ENCODE results near the gene DHX57. TPM values are rescaled to one million over a fixed set of nuclear protein-coding genes. Genes with fewer than 3 reads are reported as not detected.

Gene DHX57
- total and polyA plus RNA-seq, 2 experiments from 2014 or later, result 13.3 to 32.9 TPM

DNA sequence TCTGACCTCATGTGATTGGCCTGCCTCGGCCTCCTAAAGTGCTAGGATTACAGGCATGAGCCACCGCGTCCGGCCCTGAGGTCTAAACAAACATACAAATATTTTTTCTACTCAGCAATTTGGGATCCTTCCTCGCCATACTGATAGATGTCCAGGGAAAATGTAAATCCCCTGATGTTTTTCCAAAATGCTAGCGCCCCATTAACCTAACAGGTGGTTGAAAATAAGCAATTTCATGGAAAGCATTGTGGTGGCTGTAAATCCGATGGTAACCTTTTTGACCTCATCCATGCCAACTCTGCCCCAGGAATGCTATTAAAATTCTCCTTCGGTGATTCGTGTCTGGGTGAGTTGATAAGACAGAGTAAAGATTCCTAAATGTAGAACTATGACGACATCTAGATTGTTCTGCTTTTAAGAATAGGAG, 78.5 kb downstream of the DHX57 start:
- H3K27ac Mint-ChIP-seq, result no peak overlapping the region
- no peaks in the 10 kb centered on the region for H3K4me1 ChIP-seq (ENCODE audit: insufficient read depth)
- no peaks in the 10 kb centered on the region for H3K4me1 Mint-ChIP-seq
- TF ChIP-seq ZNF331 (CRISPR knock-in tag; IDR thresholded peaks at IDR 0.05; ENCODE audit: low read depth) (no peak), EZH2 (IDR thresholded peaks at IDR 0.05; ENCODE audit: low read depth, unreplicated experiment) (no peak), CREB1 (CRISPR knock-in tag; IDR thresholded peaks at IDR 0.05; ENCODE audit: low read depth) (no peak), EZH2phosphoT487 (IDR thresholded peaks at IDR 0.05; ENCODE audit: unreplicated experiment) (no peak), NANOG (IDR thresholded peaks at IDR 0.05; ENCODE audit: borderline replicate concordance) (no peak), POLR2AphosphoS5 (IDR thresholded peaks at IDR 0.05; ENCODE audit: low read depth) (no peak), ZNF114 (CRISPR knock-in tag; IDR thresholded peaks at IDR 0.05) (no peak), STAT1 (IDR thresholded peaks at IDR 0.05; ENCODE audit: unreplicated experiment) (no peak), JUNB (IDR thresholded peaks at IDR 0.05; ENCODE audit: unreplicated experiment) (no peak)
- TF ChIP-seq, protein P1, sequence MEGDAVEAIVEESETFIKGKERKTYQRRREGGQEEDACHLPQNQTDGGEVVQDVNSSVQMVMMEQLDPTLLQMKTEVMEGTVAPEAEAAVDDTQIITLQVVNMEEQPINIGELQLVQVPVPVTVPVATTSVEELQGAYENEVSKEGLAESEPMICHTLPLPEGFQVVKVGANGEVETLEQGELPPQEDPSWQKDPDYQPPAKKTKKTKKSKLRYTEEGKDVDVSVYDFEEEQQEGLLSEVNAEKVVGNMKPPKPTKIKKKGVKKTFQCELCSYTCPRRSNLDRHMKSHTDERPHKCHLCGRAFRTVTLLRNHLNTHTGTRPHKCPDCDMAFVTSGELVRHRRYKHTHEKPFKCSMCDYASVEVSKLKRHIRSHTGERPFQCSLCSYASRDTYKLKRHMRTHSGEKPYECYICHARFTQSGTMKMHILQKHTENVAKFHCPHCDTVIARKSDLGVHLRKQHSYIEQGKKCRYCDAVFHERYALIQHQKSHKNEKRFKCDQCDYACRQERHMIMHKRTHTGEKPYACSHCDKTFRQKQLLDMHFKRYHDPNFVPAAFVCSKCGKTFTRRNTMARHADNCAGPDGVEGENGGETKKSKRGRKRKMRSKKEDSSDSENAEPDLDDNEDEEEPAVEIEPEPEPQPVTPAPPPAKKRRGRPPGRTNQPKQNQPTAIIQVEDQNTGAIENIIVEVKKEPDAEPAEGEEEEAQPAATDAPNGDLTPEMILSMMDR (conservative IDR thresholded peaks at IDR 0.05; ENCODE audit: low read depth in 2 of 2), result no peak
- TF ChIP-seq, protein P2, sequence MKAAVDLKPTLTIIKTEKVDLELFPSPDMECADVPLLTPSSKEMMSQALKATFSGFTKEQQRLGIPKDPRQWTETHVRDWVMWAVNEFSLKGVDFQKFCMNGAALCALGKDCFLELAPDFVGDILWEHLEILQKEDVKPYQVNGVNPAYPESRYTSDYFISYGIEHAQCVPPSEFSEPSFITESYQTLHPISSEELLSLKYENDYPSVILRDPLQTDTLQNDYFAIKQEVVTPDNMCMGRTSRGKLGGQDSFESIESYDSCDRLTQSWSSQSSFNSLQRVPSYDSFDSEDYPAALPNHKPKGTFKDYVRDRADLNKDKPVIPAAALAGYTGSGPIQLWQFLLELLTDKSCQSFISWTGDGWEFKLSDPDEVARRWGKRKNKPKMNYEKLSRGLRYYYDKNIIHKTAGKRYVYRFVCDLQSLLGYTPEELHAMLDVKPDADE (IDR thresholded peaks at IDR 0.05), result no peak
- TF ChIP-seq, protein P3, sequence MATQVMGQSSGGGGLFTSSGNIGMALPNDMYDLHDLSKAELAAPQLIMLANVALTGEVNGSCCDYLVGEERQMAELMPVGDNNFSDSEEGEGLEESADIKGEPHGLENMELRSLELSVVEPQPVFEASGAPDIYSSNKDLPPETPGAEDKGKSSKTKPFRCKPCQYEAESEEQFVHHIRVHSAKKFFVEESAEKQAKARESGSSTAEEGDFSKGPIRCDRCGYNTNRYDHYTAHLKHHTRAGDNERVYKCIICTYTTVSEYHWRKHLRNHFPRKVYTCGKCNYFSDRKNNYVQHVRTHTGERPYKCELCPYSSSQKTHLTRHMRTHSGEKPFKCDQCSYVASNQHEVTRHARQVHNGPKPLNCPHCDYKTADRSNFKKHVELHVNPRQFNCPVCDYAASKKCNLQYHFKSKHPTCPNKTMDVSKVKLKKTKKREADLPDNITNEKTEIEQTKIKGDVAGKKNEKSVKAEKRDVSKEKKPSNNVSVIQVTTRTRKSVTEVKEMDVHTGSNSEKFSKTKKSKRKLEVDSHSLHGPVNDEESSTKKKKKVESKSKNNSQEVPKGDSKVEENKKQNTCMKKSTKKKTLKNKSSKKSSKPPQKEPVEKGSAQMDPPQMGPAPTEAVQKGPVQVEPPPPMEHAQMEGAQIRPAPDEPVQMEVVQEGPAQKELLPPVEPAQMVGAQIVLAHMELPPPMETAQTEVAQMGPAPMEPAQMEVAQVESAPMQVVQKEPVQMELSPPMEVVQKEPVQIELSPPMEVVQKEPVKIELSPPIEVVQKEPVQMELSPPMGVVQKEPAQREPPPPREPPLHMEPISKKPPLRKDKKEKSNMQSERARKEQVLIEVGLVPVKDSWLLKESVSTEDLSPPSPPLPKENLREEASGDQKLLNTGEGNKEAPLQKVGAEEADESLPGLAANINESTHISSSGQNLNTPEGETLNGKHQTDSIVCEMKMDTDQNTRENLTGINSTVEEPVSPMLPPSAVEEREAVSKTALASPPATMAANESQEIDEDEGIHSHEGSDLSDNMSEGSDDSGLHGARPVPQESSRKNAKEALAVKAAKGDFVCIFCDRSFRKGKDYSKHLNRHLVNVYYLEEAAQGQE (IDR thresholded peaks at IDR 0.05; ENCODE audit: unreplicated experiment), result no peak
- TF ChIP-seq, protein P4, sequence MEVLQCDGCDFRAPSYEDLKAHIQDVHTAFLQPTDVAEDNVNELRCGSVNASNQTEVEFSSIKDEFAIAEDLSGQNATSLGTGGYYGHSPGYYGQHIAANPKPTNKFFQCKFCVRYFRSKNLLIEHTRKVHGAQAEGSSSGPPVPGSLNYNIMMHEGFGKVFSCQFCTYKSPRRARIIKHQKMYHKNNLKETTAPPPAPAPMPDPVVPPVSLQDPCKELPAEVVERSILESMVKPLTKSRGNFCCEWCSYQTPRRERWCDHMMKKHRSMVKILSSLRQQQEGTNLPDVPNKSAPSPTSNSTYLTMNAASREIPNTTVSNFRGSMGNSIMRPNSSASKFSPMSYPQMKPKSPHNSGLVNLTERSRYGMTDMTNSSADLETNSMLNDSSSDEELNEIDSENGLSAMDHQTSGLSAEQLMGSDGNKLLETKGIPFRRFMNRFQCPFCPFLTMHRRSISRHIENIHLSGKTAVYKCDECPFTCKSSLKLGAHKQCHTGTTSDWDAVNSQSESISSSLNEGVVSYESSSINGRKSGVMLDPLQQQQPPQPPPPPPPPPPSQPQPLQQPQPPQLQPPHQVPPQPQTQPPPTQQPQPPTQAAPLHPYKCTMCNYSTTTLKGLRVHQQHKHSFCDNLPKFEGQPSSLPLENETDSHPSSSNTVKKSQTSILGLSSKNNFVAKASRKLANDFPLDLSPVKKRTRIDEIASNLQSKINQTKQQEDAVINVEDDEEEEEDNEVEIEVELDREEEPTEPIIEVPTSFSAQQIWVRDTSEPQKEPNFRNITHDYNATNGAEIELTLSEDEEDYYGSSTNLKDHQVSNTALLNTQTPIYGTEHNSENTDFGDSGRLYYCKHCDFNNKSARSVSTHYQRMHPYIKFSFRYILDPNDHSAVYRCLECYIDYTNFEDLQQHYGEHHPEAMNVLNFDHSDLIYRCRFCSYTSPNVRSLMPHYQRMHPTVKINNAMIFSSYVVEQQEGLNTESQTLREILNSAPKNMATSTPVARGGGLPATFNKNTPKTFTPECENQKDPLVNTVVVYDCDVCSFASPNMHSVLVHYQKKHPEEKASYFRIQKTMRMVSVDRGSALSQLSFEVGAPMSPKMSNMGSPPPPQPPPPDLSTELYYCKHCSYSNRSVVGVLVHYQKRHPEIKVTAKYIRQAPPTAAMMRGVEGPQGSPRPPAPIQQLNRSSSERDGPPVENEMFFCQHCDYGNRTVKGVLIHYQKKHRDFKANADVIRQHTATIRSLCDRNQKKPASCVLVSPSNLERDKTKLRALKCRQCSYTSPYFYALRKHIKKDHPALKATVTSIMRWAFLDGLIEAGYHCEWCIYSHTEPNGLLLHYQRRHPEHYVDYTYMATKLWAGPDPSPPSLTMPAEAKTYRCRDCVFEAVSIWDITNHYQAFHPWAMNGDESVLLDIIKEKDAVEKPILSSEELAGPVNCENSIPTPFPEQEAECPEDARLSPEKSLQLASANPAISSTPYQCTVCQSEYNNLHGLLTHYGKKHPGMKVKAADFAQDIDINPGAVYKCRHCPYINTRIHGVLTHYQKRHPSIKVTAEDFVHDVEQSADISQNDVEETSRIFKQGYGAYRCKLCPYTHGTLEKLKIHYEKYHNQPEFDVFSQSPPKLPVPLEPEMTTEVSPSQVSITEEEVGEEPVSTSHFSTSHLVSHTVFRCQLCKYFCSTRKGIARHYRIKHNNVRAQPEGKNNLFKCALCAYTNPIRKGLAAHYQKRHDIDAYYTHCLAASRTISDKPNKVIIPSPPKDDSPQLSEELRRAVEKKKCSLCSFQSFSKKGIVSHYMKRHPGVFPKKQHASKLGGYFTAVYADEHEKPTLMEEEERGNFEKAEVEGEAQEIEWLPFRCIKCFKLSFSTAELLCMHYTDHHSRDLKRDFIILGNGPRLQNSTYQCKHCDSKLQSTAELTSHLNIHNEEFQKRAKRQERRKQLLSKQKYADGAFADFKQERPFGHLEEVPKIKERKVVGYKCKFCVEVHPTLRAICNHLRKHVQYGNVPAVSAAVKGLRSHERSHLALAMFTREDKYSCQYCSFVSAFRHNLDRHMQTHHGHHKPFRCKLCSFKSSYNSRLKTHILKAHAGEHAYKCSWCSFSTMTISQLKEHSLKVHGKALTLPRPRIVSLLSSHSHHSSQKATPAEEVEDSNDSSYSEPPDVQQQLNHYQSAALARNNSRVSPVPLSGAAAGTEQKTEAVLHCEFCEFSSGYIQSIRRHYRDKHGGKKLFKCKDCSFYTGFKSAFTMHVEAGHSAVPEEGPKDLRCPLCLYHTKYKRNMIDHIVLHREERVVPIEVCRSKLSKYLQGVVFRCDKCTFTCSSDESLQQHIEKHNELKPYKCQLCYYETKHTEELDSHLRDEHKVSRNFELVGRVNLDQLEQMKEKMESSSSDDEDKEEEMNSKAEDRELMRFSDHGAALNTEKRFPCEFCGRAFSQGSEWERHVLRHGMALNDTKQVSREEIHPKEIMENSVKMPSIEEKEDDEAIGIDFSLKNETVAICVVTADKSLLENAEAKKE (CRISPR knock-in tag; IDR thresholded peaks at IDR 0.05), result no peak
- H3F3A ChIP-seq (replicated peaks; ENCODE audit: low read depth), result no peaks in the 10 kb centered on the region
- no peak overlapping the region for H3K4me2 ChIP-seq
- no peaks in the 10 kb centered on the region for H3K27me3 Mint-ChIP-seq (ENCODE audit: insufficient read depth, low read depth, poor library complexity)
- no peak overlapping the region for H3K4me3 Mint-ChIP-seq
- H3K4me3 ChIP-seq, result no peak overlapping the region
- H2AFZ ChIP-seq, result no peak overlapping the region
- no peaks in the 10 kb centered on the region for H3K79me2 ChIP-seq (replicated peaks; ENCODE audit: insufficient read depth)
- H3K9me2 ChIP-seq (ENCODE audit: insufficient read depth), result no peaks in the 10 kb centered on the region
- no peak for ATAC-seq
- no peaks in the 10 kb centered on the region for H4K20me1 ChIP-seq (replicated peaks; ENCODE audit: insufficient read depth)
- no peaks in the 10 kb centered on the region for H3K9me3 Mint-ChIP-seq
- DNase-seq (ENCODE audit: low spot score), result no peak
- H3K27me3 ChIP-seq (ENCODE audit: insufficient read depth), result no peaks in the 10 kb centered on the region
- H3K36me3 ChIP-seq (ENCODE audit: insufficient read depth), result no peaks in the 10 kb centered on the region
- no peak overlapping the region for H3K27ac ChIP-seq (ENCODE audit: low read depth)
- no peaks in the 10 kb centered on the region for H3K36me3 Mint-ChIP-seq (ENCODE audit: low read depth)

Measured in GM23338 (cell line).